ENCODE measurements around the gene NDUFB10.

GRCh38 chr16:1966460-1966859 is 7.1 kb downstream of the NDUFB10 start, which contains the start of gene RNF151:
- TF ChIP-seq CTCF (IDR thresholded peaks at IDR 0.05; ENCODE audit: low read length) (no peak), EZH2 (IDR thresholded peaks at IDR 0.05; ENCODE audit: borderline replicate concordance, low read length) (no peak)
